ENCODE data around the gene DNM3. TPM values are rescaled to one million over a fixed set of nuclear protein-coding genes. Genes with fewer than 3 reads are reported as not detected.

The DNM3 gene
- total and polyA plus RNA-seq, 2 experiments from 2014 or later, result 5.2 to 12.2 TPM

DNA sequence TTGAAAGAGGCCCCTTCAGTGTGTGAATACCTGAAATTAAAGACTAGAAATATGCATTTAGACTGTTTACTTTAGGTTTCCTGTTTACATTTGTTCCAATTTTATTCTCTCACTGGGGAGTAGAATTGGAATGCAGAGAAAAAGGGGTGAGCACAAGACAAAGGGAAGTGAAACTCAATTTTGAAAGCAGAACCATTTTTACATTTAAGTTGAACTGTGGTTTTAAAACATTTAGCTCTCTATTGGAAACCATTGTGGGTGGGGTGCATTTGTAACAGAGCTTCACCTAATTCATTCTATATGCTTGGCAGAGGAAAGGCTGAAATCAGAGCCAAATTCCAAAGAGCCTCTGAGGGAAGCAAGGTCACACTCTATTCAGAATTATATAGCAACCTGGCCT, 343.9 kb downstream of the DNM3 start:
- DNase-seq (ENCODE audit: low spot score), result peak; percentile 21
- Histone ChIP-seq H3K27me3 (ENCODE audit: insufficient read depth) (no peaks in the 10 kb centered on the region), H3K4me2 (peak overlapping the region; percentile 59), H3K9me2 (ENCODE audit: insufficient read depth) (0 out of 2 replicates have a peak, but pooled peaks cover 5% of the 10 kb centered on the region), H3K4me3 (peak overlapping the region; percentile 24), H4K20me1 (replicated peaks; ENCODE audit: insufficient read depth) (no peaks in the 10 kb centered on the region), H2AFZ (no peak overlapping the region), H3K36me3 (ENCODE audit: insufficient read depth) (no peaks in the 10 kb centered on the region), H3F3A (replicated peaks; ENCODE audit: low read depth) (no peaks in the 10 kb centered on the region), H3K4me1 (ENCODE audit: insufficient read depth) (peaks cover 42% of the 10 kb centered on the region), H3K79me2 (replicated peaks; ENCODE audit: insufficient read depth) (no peaks in the 10 kb centered on the region), H3K27ac (ENCODE audit: low read depth) (peak overlapping the region; percentile 15)
- H3K27ac Mint-ChIP-seq, result peak overlapping the region; percentile 90
- TF ChIP-seq POLR2AphosphoS5 (IDR thresholded peaks at IDR 0.05; ENCODE audit: low read depth) (no peak), ZNF331 (CRISPR knock-in tag; IDR thresholded peaks at IDR 0.05; ENCODE audit: low read depth) (no peak), STAT1 (IDR thresholded peaks at IDR 0.05; ENCODE audit: unreplicated experiment) (no peak), REST (IDR thresholded peaks at IDR 0.05; ENCODE audit: unreplicated experiment) (no peak), ZNF114 (CRISPR knock-in tag; IDR thresholded peaks at IDR 0.05) (no peak), JUNB (IDR thresholded peaks at IDR 0.05; ENCODE audit: unreplicated experiment) (no peak), CTCF (conservative IDR thresholded peaks at IDR 0.05; ENCODE audit: low read depth in 2 of 2) (no peak)
- TF ChIP-seq, protein P1, sequence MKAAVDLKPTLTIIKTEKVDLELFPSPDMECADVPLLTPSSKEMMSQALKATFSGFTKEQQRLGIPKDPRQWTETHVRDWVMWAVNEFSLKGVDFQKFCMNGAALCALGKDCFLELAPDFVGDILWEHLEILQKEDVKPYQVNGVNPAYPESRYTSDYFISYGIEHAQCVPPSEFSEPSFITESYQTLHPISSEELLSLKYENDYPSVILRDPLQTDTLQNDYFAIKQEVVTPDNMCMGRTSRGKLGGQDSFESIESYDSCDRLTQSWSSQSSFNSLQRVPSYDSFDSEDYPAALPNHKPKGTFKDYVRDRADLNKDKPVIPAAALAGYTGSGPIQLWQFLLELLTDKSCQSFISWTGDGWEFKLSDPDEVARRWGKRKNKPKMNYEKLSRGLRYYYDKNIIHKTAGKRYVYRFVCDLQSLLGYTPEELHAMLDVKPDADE (IDR thresholded peaks at IDR 0.05), result no peak
- H3K4me3 Mint-ChIP-seq, result peak overlapping the region; percentile 14; the same call in 1 of the 3 replicates
- no peaks in the 10 kb centered on the region for H3K36me3 Mint-ChIP-seq (ENCODE audit: low read depth)
- H3K9me3 Mint-ChIP-seq, result peaks cover 4% of the 10 kb centered on the region; the same call in 1 of the 3 replicates
- H3K4me1 Mint-ChIP-seq, result peaks cover 40% of the 10 kb centered on the region
- H3K27me3 Mint-ChIP-seq (ENCODE audit: insufficient read depth, low read depth, poor library complexity), result no peaks in the 10 kb centered on the region
- peak; percentile 32; the same call in 1 of the 3 replicates for ATAC-seq

- H3K4me1 ChIP-seq (ENCODE audit: insufficient read depth), result peaks cover 36% of the 10 kb centered on the region
- Mint-ChIP-seq H3K4me1 (peaks cover 36% of the 10 kb centered on the region), H3K4me3 (no peak overlapping the region), H3K27ac (no peak overlapping the region), H3K9me3 (peaks cover 4% of the 10 kb centered on the region; the same call in 1 of the 3 replicates), H3K36me3 (ENCODE audit: low read depth) (no peaks in the 10 kb centered on the region), H3K27me3 (ENCODE audit: insufficient read depth, low read depth, poor library complexity) (no peaks in the 10 kb centered on the region)
- no peak overlapping the region for H3K4me3 ChIP-seq
- H3K27me3 ChIP-seq (ENCODE audit: insufficient read depth), result no peaks in the 10 kb centered on the region
- H3K36me3 ChIP-seq (ENCODE audit: insufficient read depth), result no peaks in the 10 kb centered on the region
- H3K4me2 ChIP-seq, result peak overlapping the region; percentile 59
- H4K20me1 ChIP-seq (replicated peaks; ENCODE audit: insufficient read depth), result no peaks in the 10 kb centered on the region
- 0 out of 2 replicates have a peak, but pooled peaks cover 5% of the 10 kb centered on the region for H3K9me2 ChIP-seq (ENCODE audit: insufficient read depth)
- ATAC-seq (no peak), DNase-seq (ENCODE audit: low spot score) (no peak)
- H2AFZ ChIP-seq, result no peak overlapping the region
- H3K79me2 ChIP-seq (replicated peaks; ENCODE audit: insufficient read depth), result no peaks in the 10 kb centered on the region
- H3F3A ChIP-seq (replicated peaks; ENCODE audit: low read depth), result no peaks in the 10 kb centered on the region
- H3K27ac ChIP-seq (ENCODE audit: low read depth), result no peak overlapping the region
- TF ChIP-seq ZNF462 (CRISPR knock-in tag; IDR thresholded peaks at IDR 0.05), result no peak
- no peak for TF ChIP-seq NANOG (IDR thresholded peaks at IDR 0.05; ENCODE audit: borderline replicate concordance)
These were observed 344.7 kb downstream of the DNM3 start for GRCh38 chr1:172185996-172186395.
